SU-DHL-6 (cell line): ENCODE measurements around the gene SLC9A5.
A peak's percentile ranks its signal among the peaks of the same experiment; 100 is the strongest.

ENCODE experiments used
- H2AFZ ChIP-seq: fragments of 200-600 bp; sonication (generic); 2 replicates; pipeline ENCODE4 v1.6.1; 2014; ENCODE audit warnings: low read depth, mild to moderate bottlenecking, moderate library complexity, mixed read lengths, antibody characterized with exemption, low read length; ENCODE audit not compliant: severe bottlenecking
- H3F3A ChIP-seq: fragments of 200-600 bp; shearing (Covaris generic); 2 replicates; pipeline ENCODE4 v1.6.0; 2016; ENCODE audit warnings: antibody characterized with exemption, mild to moderate bottlenecking; ENCODE audit not compliant: insufficient read depth
- H3K27ac ChIP-seq: fragments of 200-600 bp; sonication (generic); 2 replicates; pipeline ENCODE4 v1.5.1; 2016; ENCODE audit warnings: low read depth, mild to moderate bottlenecking, low read length, moderate library complexity, mixed read lengths
- H3K27me3 ChIP-seq: fragments of 200-600 bp; sonication (generic), shearing (Covaris generic); 2 replicates; pipeline ENCODE4 v1.6.0; 2014; ENCODE audit warnings: mild to moderate bottlenecking, low read length
- H3K36me3 ChIP-seq: fragments of 200-600 bp; sonication (generic); 2 replicates; pipeline ENCODE4 v1.6.1; 2014; ENCODE audit warnings: mild to moderate bottlenecking, low read length, mixed read lengths
- H3K4me2 ChIP-seq: fragments of 300-600, 200-600 bp; shearing (Covaris generic), sonication (generic); 2 replicates; pipeline ENCODE4 v1.6.0; 2014; ENCODE audit warnings: low read length, low read depth, mild to moderate bottlenecking; ENCODE audit not compliant: poor library complexity, severe bottlenecking
- H3K4me3 ChIP-seq: fragments of 200-600 bp; sonication (generic); 2 replicates; pipeline ENCODE4 v1.5.1; 2014; ENCODE audit warnings: antibody characterized with exemption, low read length, mild to moderate bottlenecking, mixed read lengths; ENCODE audit not compliant: insufficient read depth, poor library complexity, severe bottlenecking
- H3K79me2 ChIP-seq: fragments of 200-600 bp; sonication (generic); 2 replicates; pipeline ENCODE4 v1.6.1; 2014; ENCODE audit warnings: mild to moderate bottlenecking, low read length, moderate library complexity; ENCODE audit not compliant: insufficient read depth
- H3K9ac ChIP-seq: fragments of 200-600 bp; sonication (generic); 2 replicates; pipeline ENCODE4 v1.7.0; 2014; ENCODE audit warnings: mild to moderate bottlenecking, low read length
- H3K9me2 ChIP-seq: fragments of 200-600 bp; sonication (generic); replicated peaks from 2 replicates; pipeline ENCODE4 v1.6.1; 2014; ENCODE audit warnings: low read length; ENCODE audit not compliant: insufficient read depth
- H3K9me3 ChIP-seq: fragments of 200-600 bp; sonication (generic); 2 replicates; pipeline ENCODE4 v1.6.1; 2014; ENCODE audit warnings: low read length, mixed read lengths; ENCODE audit not compliant: insufficient read depth
- H4K20me1 ChIP-seq: fragments of 200-600 bp; sonication (generic); 2 replicates; pipeline ENCODE4 v1.6.1; 2014; ENCODE audit warnings: low read depth, mild to moderate bottlenecking, antibody characterized with exemption, low read length, moderate library complexity, mixed read lengths
- EZH2phosphoT487 ChIP-seq: fragments of 200-600 bp; sonication (generic), shearing (Covaris generic); conservative IDR thresholded peaks from 2 replicates; pipeline ENCODE4 v1.6.1; 2018; ENCODE audit warnings: mild to moderate bottlenecking, antibody characterized with exemption, low read length, moderate library complexity, mixed read lengths
- TF ChIP-seq, protein P1 (sequence below): fragments of 200-600 bp; sonication (generic); IDR thresholded peaks from one replicate; pipeline ENCODE4 v1.5.1; 2017; ENCODE audit warnings: antibody characterized with exemption, mild to moderate bottlenecking, low read length, moderate library complexity; ENCODE audit not compliant: insufficient read depth, poor library complexity, severe bottlenecking

SLC9A5 gene

DNA sequence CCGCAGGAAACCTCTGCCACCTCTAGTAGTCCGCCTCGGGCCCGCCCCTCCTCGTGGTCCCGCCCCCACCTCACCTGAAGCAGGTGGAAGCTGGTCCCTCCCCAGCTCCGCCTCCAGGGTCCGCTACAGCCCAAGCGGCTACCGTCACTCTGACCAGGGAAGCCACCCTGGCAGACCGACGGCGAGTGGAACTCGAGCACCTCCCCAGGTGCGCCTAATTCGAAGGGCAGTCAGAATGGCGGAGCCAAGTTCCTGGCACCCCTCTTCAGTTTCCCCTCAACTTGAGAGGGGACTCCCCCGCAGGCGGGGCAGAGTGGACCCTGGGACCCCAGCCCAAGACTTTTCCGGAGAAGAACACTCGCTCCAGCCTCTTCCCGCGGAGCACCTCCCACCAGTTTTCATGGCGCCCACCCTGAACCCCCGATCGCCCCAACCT is 2.0 kb upstream of the SLC9A5 start:
- Histone ChIP-seq H4K20me1 (no peaks in the 10 kb centered on the region), H3K4me3 (peak overlapping the region; percentile 60), H3K79me2 (no peaks in the 10 kb centered on the region), H3F3A (no peaks in the 10 kb centered on the region), H3K9me2 (no peaks in the 10 kb centered on the region), H2AFZ (peak overlapping the region; percentile 79), H3K9me3 (no peaks in the 10 kb centered on the region), H3K4me2 (peak overlapping the region; percentile 77), H3K9ac (peak overlapping the region; percentile 62), H3K36me3 (no peaks in the 10 kb centered on the region), H3K27me3 (no peaks in the 10 kb centered on the region), H3K27ac (no peak overlapping the region)
- no peak for TF ChIP-seq EZH2phosphoT487
- TF ChIP-seq, protein P1, sequence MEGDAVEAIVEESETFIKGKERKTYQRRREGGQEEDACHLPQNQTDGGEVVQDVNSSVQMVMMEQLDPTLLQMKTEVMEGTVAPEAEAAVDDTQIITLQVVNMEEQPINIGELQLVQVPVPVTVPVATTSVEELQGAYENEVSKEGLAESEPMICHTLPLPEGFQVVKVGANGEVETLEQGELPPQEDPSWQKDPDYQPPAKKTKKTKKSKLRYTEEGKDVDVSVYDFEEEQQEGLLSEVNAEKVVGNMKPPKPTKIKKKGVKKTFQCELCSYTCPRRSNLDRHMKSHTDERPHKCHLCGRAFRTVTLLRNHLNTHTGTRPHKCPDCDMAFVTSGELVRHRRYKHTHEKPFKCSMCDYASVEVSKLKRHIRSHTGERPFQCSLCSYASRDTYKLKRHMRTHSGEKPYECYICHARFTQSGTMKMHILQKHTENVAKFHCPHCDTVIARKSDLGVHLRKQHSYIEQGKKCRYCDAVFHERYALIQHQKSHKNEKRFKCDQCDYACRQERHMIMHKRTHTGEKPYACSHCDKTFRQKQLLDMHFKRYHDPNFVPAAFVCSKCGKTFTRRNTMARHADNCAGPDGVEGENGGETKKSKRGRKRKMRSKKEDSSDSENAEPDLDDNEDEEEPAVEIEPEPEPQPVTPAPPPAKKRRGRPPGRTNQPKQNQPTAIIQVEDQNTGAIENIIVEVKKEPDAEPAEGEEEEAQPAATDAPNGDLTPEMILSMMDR, result no peak

DNA sequence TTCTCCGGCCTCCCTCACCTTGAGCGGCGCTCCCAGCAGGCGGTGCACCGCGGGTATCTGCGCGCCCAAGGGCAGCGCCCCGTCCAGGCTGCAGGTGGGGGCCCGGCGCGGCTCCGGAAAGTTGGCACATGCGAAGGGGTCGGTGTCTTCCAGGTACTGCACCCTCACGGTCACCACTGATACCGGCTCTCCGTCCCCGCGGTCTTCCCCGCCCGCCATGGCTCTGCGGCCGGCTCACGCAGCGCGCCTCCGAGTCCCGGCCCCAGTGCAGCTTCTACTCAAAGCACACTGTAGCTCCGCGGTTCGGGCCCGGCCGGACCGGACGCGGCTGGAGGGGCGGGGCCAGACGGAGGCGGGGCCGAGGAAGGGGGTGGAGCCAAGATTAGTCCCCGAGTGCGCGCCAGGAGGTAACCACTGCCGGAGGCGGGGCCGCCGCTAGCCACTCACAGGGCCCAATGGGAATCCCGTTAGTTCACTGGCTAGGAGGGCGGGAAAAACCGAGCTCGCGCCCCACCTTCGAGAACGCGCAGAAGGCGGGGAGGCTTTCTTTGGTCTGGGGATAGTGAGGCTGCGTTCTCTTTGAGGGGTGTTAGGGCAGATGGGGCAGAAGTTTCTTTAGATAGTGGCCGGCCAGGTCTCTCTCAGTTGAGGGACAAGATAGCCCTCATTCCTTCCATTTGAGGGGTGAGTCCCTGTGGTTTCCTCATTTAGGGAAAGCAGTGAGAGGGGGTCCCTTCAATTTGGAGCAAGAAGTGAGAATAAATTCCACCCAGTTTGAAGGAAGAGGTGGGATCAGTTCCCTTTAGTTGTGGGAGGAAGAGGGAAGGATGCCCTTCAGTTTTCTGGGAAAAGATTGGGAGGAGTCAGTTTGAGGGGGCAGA is 1.3 kb upstream of the SLC9A5 start, which contains the start of gene FHOD1:
Gene FHOD1 (minus strand): TSS at position 290 of the 881 bp plus-strand sequence. CDS start 71 bp downstream, at position 219.
- TF ChIP-seq EZH2phosphoT487, result no peak
- TF ChIP-seq, protein P1, result no peak
- no peaks in the 10 kb centered on the region for H3F3A ChIP-seq
- H3K4me2 ChIP-seq, result peak within 1 kb of the TSS; percentile 77
- no peak within 1 kb of the TSS for H3K27ac ChIP-seq
- H3K79me2 ChIP-seq, result no peaks in the 10 kb centered on the region
- no peaks in the 10 kb centered on the region for H3K9me2 ChIP-seq
- no peaks in the 10 kb centered on the region for H3K36me3 ChIP-seq
- no peaks in the 10 kb centered on the region for H3K27me3 ChIP-seq
- H3K9ac ChIP-seq, result peak within 1 kb of the TSS; percentile 62
- H4K20me1 ChIP-seq, result no peaks in the 10 kb centered on the region
- no peaks in the 10 kb centered on the region for H3K9me3 ChIP-seq
- peak within 1 kb of the TSS; percentile 79 for H2AFZ ChIP-seq
- H3K4me3 ChIP-seq, result peak within 1 kb of the TSS; percentile 60

DNA sequence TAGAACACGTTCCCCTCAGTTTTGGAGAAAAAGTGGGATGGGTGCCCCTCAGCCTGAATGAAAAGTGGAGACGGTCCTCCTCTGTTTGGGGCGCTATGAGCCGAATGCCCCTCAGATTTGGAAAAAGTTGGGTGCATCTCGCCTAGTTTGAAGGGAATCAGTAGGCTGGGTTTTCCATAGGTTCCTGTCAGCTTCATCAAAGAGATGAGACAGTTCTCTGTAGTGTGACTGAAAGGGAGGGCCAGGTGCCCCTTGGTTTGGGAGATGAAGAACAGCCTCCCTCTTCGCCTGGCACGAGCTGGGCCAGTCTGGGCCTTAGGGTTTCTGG is 742 bp upstream of the SLC9A5 start:
- peak overlapping the region; percentile 62 for H3K9ac ChIP-seq

More for the DNA sequence above, 742 bp upstream of the SLC9A5 start:
- H4K20me1 ChIP-seq, result no peaks in the 10 kb centered on the region
- H3K27ac ChIP-seq, result no peak overlapping the region
- H3K9me2 ChIP-seq, result no peaks in the 10 kb centered on the region
- H3K4me2 ChIP-seq, result peak overlapping the region; percentile 77
- H3K36me3 ChIP-seq, result no peaks in the 10 kb centered on the region
- H3K9me3 ChIP-seq, result no peaks in the 10 kb centered on the region
- no peaks in the 10 kb centered on the region for H3F3A ChIP-seq
- no peaks in the 10 kb centered on the region for H3K79me2 ChIP-seq
- no peaks in the 10 kb centered on the region for H3K27me3 ChIP-seq
- peak overlapping the region; percentile 65 for H2AFZ ChIP-seq
- TF ChIP-seq, protein P1, result no peak
- no peak for TF ChIP-seq EZH2phosphoT487
- H3K4me3 ChIP-seq, result peak overlapping the region; percentile 50
